Osteocyte (in vitro differentiated cells): ENCODE measurements around the gene UBE3B. TPM values are rescaled to one million over a fixed set of nuclear protein-coding genes. Genes with fewer than 3 reads are reported as not detected.

Source experiments
- DNase-seq: peaks from one replicate; pipeline ENCODE4 v3.0.0; 2021; ENCODE audit warnings: mixed read lengths; ENCODE audit not compliant: unreplicated experiment; ENCODE audit errors: extremely low spot score
- H3K27ac Mint-ChIP-seq: one replicate; pipeline ENCODE4 v1.8.0; 2021; ENCODE audit warnings: mild to moderate bottlenecking, mixed read lengths; ENCODE audit not compliant: unreplicated experiment
- H3K27me3 Mint-ChIP-seq: one replicate; pipeline ENCODE4 v1.8.0; 2021; ENCODE audit warnings: mixed read lengths; ENCODE audit not compliant: unreplicated experiment
- H3K36me3 Mint-ChIP-seq: one replicate; pipeline ENCODE4 v1.8.0; 2021; ENCODE audit warnings: mixed read lengths; ENCODE audit not compliant: unreplicated experiment
- H3K4me1 Mint-ChIP-seq: one replicate; pipeline ENCODE4 v1.8.0; 2021; ENCODE audit warnings: mixed read lengths; ENCODE audit not compliant: unreplicated experiment
- H3K4me3 Mint-ChIP-seq: one replicate; pipeline ENCODE4 v1.8.0; 2021; ENCODE audit warnings: mild to moderate bottlenecking, moderate library complexity, mixed read lengths; ENCODE audit not compliant: unreplicated experiment
- H3K9me3 Mint-ChIP-seq: one replicate; pipeline ENCODE4 v1.8.0; 2021; ENCODE audit warnings: mixed read lengths; ENCODE audit not compliant: unreplicated experiment
- total RNA-seq: library from RNA; stranded (reverse); gene quantifications from 2 replicates; pipeline ENCODE4 v1.2.1, GENCODE V29; 2021
- TF ChIP-seq, protein P1 (sequence below): fragments of 200-600 bp; sonication (generic); IDR thresholded peaks from 2 replicates; pipeline ENCODE4 v1.5.0; 2021; ENCODE audit warnings: antibody characterized with exemption, mild to moderate bottlenecking, moderate library complexity

Gene UBE3B
- total RNA-seq, 1 donor from 2014 or later = 33.0 TPM

DNA sequence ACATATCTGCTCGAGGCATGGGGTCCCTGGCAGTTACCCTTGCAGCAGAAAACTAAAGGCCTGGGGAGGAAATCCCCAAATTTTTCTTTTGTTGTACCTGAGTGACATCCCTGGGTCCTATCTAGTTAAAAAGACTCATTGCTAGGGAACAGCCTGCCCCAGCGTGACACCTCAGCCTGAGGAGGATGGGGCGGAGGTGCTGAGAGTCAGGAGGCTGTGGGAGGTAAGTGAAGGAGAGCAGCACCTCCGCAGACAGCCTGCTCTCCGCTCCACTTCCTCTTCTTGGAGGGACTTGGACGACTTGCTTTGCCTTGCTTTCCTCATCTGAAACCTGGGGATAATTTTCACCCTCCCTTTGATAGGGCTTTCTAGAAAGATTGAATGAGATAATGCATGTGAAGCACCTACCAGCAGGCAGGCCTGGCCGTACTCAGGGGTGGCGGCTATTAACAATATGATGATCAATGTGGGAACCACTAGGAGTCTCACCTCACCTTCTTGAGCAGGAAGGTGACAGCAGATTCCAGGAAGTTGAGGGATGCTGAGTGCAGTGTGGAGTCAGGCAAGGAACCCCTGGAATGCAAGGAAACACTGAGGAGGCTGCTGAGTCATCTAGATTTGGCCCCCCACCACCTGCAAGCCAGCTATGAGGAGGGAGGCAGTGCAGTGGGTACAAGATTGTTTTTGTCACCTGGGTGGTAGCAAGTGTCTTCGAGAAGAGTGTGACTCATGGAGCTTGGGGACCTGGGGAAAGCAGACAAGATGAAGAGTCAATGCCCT lies 23.2 kb downstream of the UBE3B start:
- peaks cover 68% of the 10 kb centered on the region for H3K36me3 Mint-ChIP-seq

DNA sequence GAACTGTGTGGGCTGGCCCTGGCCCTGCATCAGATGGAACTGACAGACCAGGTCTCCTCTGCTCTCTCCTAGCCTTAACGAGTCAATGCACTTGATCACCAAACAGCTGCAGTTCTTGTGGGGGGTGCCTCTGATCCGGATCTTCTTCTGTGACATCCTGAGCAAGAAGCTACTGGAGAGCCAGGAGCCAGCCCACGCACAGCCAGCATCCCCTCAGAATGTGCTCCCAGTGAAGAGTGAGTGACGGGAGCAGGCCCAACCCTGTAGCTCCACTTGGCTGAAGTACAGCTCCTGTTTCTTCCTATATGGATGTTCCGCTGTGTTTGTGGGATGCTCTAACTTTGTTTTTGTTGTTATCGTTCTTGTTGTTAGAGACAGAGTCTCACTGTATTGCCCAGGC lies 23.9 kb downstream of the UBE3B start:
- no peaks in the 10 kb centered on the region for H3K4me1 Mint-ChIP-seq
- no peak overlapping the region for H3K4me3 Mint-ChIP-seq
- H3K27ac Mint-ChIP-seq = no peak overlapping the region
- H3K27me3 Mint-ChIP-seq = no peaks in the 10 kb centered on the region
- H3K9me3 Mint-ChIP-seq = no peaks in the 10 kb centered on the region
- H3K36me3 Mint-ChIP-seq = peaks cover 63% of the 10 kb centered on the region
- no peak for DNase-seq
- TF ChIP-seq, protein P1, sequence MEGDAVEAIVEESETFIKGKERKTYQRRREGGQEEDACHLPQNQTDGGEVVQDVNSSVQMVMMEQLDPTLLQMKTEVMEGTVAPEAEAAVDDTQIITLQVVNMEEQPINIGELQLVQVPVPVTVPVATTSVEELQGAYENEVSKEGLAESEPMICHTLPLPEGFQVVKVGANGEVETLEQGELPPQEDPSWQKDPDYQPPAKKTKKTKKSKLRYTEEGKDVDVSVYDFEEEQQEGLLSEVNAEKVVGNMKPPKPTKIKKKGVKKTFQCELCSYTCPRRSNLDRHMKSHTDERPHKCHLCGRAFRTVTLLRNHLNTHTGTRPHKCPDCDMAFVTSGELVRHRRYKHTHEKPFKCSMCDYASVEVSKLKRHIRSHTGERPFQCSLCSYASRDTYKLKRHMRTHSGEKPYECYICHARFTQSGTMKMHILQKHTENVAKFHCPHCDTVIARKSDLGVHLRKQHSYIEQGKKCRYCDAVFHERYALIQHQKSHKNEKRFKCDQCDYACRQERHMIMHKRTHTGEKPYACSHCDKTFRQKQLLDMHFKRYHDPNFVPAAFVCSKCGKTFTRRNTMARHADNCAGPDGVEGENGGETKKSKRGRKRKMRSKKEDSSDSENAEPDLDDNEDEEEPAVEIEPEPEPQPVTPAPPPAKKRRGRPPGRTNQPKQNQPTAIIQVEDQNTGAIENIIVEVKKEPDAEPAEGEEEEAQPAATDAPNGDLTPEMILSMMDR = no peak

More for the DNA sequence above, 23.2 kb downstream of the UBE3B start:
- H3K4me3 Mint-ChIP-seq = no peak overlapping the region
- no peaks in the 10 kb centered on the region for H3K4me1 Mint-ChIP-seq
- no peaks in the 10 kb centered on the region for H3K9me3 Mint-ChIP-seq
- TF ChIP-seq, protein P1 = no peak
- H3K27ac Mint-ChIP-seq = no peak overlapping the region
- no peaks in the 10 kb centered on the region for H3K27me3 Mint-ChIP-seq
- no peak for DNase-seq

DNA sequence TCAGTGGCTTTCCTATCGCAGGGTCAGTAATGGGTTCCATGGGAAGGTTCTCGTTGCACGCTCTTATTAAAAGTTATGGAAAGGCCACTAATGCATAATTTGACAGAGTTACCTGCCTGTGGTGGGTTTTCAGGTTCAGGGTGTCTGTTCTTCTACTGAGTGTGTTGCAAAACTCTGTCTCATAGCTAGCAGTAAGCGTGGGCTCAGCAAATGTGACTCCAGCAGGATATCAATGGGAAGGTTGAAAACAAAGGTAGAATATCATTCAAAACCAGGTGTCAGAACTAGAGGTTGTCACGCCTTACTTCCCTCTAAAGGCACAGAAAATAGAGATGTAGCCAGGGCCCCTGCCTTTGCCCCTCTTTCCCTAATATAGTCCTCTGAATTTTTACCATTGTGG lies 24.9 kb downstream of the UBE3B start:
- Mint-ChIP-seq H3K27me3 (no peaks in the 10 kb centered on the region), H3K4me1 (no peaks in the 10 kb centered on the region), H3K9me3 (no peaks in the 10 kb centered on the region), H3K36me3 (peaks cover 58% of the 10 kb centered on the region), H3K27ac (no peak overlapping the region), H3K4me3 (no peak overlapping the region)
- no peak for DNase-seq
- TF ChIP-seq, protein P1 = no peak

DNA sequence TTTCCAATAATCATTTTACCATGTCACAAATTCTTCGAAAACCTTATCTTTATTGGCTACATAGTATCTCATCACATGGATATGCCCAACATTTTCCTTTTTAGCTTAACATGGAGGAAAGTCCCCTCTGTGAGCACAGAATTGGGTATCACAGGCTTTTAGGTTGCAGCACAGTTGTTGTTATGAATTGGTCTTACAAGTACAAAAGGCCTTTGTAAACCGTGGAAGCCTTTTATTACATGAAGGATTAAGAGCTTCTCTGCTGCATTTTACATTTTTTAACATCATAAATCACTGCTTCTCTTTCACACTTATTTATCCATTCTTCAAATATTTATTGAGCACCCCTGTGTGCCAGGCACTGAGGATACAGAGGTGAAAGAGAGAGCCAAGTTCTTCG lies 26.2 kb downstream of the UBE3B start:
- Mint-ChIP-seq H3K9me3 (no peaks in the 10 kb centered on the region), H3K4me3 (no peak overlapping the region), H3K27me3 (no peaks in the 10 kb centered on the region), H3K27ac (no peak overlapping the region), H3K4me1 (no peaks in the 10 kb centered on the region), H3K36me3 (peaks cover 49% of the 10 kb centered on the region)
- TF ChIP-seq, protein P1 = no peak
- DNase-seq = no peak

DNA sequence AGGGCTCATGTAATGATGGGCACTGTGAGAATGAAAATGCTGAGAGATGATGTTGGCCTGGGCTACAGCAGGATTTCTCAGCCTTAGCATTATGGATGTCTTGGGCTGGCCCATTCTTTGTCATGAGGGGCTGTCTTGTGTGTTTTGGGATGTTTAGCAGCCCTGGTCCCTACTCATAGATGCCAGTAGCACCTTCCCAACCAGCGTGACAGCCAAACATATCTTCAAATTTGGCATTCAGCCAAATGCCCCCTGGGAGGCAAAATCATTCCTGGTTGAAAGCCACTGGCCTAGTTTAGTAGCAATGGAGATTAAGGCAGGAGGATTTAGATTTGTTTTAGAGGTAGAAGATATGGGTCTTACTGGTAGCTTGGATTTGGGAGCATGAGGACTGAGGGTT lies 26.6 kb downstream of the UBE3B start:
- peaks cover 44% of the 10 kb centered on the region for H3K36me3 Mint-ChIP-seq
- no peak for DNase-seq
- no peak overlapping the region for H3K27ac Mint-ChIP-seq
- no peaks in the 10 kb centered on the region for H3K27me3 Mint-ChIP-seq
- TF ChIP-seq, protein P1 = no peak
- H3K4me1 Mint-ChIP-seq = no peaks in the 10 kb centered on the region
- no peak overlapping the region for H3K4me3 Mint-ChIP-seq
- H3K9me3 Mint-ChIP-seq = no peaks in the 10 kb centered on the region
